NCI-H1694 (cell line): ENCODE measurements around the gene MDC1.
A peak's percentile ranks its signal among the peaks of the same experiment; 100 is the strongest.

Experiments
- DNase-seq: peaks from one replicate; lab custom pipeline; 2025; lab: John Stamatoyannopoulos, UW

The MDC1 gene

GRCh38 chr6:30700340-30700739 is 16.7 kb downstream of the MDC1 start:
- no peak for DNase-seq

GRCh38 chr6:30696432-30696831 is 20.6 kb downstream of the MDC1 start:
- DNase-seq = no peak

DNA sequence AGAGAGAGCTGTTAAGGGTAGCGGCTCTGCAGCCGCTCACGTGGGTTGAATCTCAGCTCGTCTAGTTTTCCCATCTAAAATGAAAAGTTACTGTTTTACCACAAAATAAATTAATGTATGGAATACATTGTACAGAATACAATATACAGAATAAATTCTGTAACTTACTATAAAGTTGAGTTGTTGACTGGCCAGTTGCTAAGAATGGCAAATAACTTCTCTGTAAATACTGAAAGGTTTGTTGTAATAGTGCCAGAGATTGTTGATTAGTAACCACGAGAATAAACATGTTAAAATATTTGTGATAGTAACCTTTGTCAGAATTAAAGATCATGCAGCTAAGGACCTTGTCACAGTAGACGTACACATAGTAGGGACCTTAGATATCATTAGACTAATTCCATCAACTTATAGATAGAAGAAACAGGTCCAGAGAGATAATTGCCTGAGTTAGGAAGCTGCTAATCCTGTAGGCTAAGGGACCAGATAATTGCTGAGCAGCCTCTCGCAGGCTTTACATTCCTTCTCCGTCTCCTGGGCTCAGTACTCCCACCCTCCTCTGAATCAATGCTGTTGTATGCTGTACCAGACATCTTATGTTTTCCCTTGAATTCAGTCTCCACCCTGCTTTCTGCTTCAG is 25.8 kb downstream of the MDC1 start:
- DNase-seq = no peak

- peak; percentile 78 for DNase-seq
Measured at GRCh38 chr6:30690403-30691207, 26.5 kb downstream of the MDC1 start, which contains the start of gene NRM. TSS of gene NRM (minus strand) at chr6:30690984. CDS start at chr6:30690974, 10 bp downstream.

DNA sequence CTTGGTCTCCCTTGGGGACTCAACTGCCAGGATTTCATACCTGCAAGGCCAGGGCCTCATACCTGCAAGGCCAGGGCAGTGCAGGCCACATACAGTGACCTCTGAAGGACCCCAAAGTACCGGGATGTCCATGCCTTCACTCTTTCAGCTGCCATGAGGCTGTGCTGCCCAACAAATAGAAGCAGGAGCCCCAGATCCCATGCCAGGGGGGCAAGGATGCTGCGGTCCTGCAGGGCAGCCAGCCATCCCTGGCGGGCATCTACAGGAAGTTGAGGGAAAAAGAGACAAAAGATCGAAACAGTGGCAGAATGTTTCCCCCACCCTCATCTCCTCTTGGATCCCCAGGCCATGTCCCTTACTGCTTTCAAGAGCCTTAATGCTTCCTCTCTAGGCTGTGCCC is 27.1 kb downstream of the MDC1 start:
- DNase-seq = no peak

GRCh38 chr6:30689022-30689865 is 27.8 kb downstream of the MDC1 start:
- DNase-seq = no peak

- no peak for DNase-seq
Measured at GRCh38 chr6:30688569-30688968, 28.5 kb downstream of the MDC1 start.

DNA sequence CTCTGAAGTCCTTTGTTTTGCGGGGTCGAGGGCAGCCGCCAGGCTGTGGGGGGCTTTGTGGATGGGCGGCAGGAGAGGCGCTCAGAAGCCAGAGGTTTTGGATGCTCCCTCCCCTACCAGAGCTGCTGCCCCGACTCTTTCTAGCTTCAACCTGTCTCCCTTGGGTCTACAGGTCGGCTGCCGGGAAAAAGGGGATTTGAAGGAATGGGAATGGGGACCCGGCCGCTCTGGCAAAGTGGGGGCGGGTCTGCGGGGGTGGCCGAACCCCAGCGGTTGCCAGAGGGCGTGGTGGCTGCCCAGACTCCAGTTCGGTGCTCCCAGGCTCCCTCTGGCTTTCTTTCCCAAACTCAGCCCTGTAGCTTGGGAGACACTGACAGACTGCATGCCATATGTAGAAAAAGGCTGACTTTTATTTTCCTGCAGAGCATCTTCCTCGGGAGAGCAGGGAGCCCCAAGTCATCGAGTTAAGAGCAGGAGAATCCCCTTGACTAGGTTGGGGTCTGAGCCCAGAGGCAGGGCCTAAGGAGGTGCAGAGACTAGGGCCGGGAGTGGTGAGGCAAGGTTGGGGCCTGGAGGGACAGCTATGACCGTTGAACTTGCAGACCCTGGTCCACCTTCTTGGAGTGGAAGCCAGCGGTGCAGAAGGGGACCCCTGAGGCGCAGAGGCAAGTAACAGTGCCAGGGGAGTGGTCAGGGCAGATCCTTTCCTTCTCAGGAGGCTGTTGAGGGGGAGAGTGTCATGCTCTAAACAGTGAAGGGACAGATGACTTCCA is 29.2 kb downstream of the MDC1 start:
- DNase-seq = no peak

DNA sequence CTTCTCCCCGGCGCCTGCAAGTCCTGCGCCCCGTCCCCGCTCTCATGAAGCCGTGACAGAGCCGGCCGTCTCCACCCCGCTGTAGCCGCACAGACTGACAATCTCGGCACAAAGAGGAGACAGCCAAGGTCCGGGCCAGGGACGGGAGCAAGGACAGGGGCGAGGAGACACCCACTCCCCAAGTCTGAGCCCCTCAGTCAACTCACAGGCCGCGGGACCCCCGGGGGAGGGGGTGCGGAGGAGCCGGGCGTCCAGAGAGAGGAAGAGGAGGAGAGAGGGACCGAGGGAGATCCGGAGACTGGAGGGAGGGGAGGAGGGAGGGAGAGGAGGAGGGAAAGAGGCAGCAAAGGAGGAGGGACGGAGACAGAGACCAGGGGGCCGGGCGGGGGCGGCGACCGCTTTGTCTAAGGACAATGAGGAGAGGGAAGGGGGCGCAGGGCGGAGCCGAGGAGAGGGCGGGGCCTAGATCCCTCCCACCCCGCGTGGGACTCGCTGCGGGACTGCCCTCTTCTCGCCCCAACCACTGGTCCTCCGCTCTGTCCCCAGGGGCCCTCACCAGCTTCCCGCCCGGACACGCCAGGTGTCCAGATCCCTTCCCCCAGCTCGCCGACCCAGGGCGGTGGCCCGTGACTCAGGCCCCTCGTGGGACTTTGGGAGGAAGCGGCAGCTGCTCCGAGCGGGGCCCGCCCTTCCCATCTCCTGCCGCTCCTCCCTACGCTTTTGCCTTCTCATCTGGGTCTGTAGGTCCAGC is 30.0 kb downstream of the MDC1 start:
- DNase-seq = peak; percentile 61

- DNase-seq = no peak
Measured at GRCh38 chr6:30686009-30686907, 30.8 kb downstream of the MDC1 start, which contains the start of gene PPP1R18. TSS of gene PPP1R18 (minus strand) at chr6:30686645. CDS start at chr6:30686018, 627 bp downstream.

DNA sequence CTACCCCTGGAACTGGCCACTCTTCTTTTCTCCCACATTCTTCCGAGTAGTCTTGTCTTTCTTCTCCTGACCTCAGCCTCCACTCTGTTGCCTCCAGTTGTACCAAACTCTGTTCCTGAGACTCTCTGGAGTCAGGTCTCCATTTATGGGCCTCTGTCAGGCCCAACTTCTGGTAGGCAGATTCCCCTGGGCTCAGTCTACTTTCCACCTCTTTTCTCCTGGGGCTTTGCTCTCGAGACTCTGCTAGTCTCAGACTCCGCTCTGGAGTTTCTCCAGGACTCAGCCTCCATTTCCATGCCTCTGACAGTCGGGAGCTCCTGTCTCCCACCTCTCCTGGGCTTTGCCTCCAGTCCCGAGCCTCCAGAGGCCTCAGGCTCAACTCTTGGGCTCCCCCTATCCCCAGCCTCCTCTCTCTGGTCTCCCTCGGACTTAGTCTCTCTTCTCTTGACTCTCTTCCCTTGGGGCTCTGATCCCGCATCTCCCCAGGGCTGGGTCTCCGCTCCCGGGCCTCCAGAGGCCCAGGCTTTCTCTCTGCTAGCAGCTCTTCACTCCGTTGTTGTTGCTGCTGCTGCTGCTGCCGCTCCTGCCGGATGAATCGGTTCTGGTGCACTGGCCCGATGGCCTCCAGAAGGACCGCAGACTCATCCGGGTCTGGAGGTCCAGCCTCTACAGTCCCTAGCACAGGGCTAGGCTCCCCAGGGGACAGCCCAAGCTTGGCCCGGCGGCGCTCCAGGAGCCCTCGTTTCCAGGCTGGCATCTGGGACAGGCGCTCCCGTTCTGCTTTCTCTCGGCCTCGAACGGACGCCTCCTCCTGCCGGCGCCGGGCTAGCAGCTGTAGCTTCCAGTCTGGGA is 31.7 kb downstream of the MDC1 start:
- no peak for DNase-seq

- DNase-seq = no peak
Measured at GRCh38 chr6:30684386-30685156, 32.5 kb downstream of the MDC1 start.

DNA sequence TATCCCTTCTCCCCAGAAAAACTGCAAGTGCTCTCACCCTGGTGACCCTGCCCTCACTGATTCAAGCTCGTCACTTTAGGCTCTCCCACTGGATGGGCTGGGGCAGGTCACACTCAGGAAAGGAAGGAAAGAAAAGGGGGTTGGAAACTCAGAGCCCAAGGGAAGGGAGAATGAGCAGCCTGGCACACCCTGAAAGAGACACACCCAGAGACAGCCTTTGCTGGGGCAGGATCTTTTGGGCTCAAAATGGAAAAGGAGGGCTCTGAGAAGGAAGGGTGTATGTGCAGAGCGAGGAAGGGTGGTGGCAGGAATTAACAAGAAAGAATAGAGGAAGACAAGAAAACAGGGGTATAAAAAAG is 33.1 kb downstream of the MDC1 start:
- DNase-seq = no peak

DNA sequence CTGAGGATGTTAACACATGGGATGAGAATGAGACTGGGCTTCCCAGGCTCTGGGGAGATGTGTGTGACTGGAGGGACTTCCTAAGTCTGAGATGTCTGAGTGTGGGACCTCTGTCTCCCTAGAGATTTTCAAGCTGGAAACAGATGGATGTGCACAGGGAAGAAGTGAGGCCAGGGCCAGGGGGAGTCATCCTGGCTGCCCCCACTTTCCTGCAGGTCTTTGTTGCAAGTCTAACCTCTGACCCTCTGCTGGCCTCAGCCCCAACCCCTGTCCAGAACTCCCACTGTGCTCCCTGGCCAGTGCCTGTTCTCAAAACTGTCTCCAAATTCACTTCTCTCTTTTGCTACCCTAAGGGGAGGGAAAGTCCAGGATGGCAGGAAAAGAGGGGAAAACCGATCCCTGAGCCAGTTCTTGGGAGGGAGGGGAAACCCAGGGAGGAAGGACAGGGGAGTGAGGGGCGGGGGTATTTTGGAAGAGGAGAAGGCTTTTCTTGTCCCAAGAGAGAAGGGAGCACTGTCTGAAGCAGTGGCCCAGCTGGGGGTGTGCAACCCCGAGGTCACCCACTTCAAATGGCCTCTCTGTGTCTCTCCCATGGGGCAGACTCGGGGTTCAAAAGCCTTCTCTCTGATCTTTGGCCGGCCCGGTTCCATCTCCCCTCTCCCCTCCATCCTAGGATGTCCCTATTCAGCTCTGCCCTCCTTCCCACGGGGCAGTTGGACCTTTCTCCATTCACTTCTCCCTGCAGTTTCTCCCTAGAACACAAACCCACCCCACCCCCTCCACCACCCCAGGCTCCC is 33.7 kb downstream of the MDC1 start:
- DNase-seq = no peak

DNA sequence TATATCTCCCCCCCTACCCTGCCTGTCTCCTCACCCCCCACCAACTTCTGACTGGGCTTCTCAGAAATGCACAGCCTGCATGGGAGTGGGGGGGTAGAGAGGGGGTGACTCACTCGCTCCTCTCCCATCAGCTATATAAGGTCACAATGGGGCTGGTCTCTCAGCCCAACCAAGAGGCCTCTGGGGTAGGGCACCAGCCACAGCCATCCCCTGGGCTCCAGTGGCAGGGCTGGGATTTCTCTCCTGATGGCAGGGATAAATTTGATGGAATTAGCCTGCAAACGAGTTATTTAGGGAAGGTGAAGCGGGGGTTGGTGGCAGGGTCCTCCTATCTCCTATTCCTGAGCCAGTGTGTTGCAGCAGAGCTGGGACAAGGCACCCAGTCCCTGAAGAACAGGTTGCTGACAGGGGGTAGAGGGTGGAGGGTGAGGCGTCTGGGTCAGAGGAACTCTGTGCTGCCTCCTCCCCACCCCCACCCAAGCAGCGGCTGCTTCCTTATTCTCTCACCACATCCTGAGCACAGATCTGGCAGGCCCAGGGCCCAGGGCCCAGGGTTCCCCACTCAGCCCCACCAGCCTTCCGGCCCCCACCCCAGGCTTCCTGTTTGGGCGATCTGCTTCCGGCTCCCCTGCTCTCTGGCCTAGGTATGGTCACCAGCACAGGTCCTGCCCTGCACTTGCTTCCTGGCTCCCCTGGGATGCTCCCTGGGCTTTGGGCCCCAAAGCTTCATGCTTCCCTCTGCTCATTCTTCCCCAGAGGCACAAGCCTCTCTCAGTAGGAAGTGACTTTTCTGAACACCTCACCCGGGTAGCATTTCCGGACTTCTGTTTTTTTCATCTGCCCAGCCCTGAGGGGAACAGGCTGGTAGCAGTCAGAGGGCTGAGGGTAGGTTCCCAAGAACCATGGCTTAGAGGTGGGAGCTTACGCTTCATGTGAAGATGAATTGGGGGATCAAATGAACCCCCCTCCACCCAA is 34.7 kb downstream of the MDC1 start:
- DNase-seq = no peak

DNA sequence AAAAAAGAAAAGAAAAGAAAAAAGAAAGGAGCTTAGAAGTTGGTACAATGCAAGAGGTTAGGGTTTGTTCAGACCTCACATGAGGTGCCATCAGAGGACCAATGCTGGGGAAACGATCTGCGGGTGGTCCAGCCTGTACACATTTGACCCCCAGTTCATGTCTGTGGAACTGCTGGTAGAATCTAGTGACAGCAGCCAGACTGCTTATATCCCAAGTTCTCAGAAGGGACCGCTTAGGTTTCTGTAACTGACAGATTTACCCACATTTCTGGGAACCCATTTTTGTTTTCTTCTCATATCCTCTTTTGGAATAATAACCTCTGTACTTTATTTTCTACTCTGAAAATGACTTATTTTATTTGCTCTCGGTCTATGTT is 35.3 kb downstream of the MDC1 start:
- no peak for DNase-seq
